Stomach (tissue), 9 donors: ENCODE data around the gene INTS1. TPM values are rescaled to one million over a fixed set of nuclear protein-coding genes. Genes with fewer than 3 reads are reported as not detected.

ENCODE experiments used
- DNase-seq, 2 donors: peaks; one replicate each; pipeline versions ENCODE4 v3.0.0 to v3.0.0-alpha.2; 2013 to 2019
- H3K27ac ChIP-seq, 5 donors: fragments of 200-600 bp in 4 of 5; sonication (generic) in 4 of 5; one replicate each; pipeline ENCODE4 v1.5.1; 2013 to 2019; ENCODE audit warnings: mild to moderate bottlenecking in 1 of 5, moderate library complexity in 1 of 5
- H3K27me3 ChIP-seq, 3 donors: fragments of 200-600 bp; sonication (generic); one replicate each; pipeline ENCODE4 v1.5.1; 2017 to 2019; ENCODE audit warnings: mixed run types in 1 of 3
- H3K36me3 ChIP-seq, 4 donors: fragments of 200-600 bp; sonication (generic); 1 replicate in 3 of 4; 2 replicates in 1 of 4; pipeline ENCODE4 v1.5.1; 2016 to 2019
- H3K4me1 ChIP-seq, 4 donors: fragments of 200-600 bp; sonication (generic); one replicate each; pipeline ENCODE4 v1.5.1; 2016 to 2019
- H3K4me3 ChIP-seq, 4 donors: fragments of 200-600 bp; sonication (generic) in 3 of 4; one replicate each; pipeline ENCODE4 v1.5.1; 2016 to 2019; ENCODE audit warnings: mild to moderate bottlenecking in 1 of 4
- H3K9me3 ChIP-seq, 4 donors: fragments of 200-600 bp; sonication (generic); one replicate each; pipeline ENCODE4 v1.5.1; 2016 to 2019
- EP300 ChIP-seq: sonication (generic); formaldehyde crosslinking; IDR thresholded peaks from one replicate; pipeline ENCODE4 v1.6.1; 2017; ENCODE audit warnings: antibody characterized with exemption
- POLR2A ChIP-seq, 4 donors: fragments of 450-650 bp; IDR thresholded peaks; one replicate each; pipeline ENCODE4 v1.6.1; 2016; ENCODE audit warnings: antibody characterized with exemption in 4 of 4, control low read depth in 2 of 4, mild to moderate bottlenecking in 1 of 4, moderate library complexity in 1 of 4
- POLR2AphosphoS5 ChIP-seq, 3 donors: sonication (generic); formaldehyde crosslinking; IDR thresholded peaks; one replicate each; pipeline ENCODE4 v1.6.1; 2016; ENCODE audit warnings: antibody characterized with exemption in 3 of 3
- WGBS, 5 donors: extraction: QIAGEN DNeasy Blood & Tissue Kit in 3 of 5; methylation state at CpG; one replicate each; pipeline versions ENCODE4 v1.1.5 to v1.1.7; 2013 to 2018; 5-methylcytosine and 5-hydroxymethylcytosine counted together
- intact Hi-C: fragments of 100-400 bp; cut with DNase I; formaldehyde crosslinking; loops from one replicate; pipeline ENCODE4 v1.15.1; 2023; ENCODE audit warnings: low total_unique reads
- polyA plus RNA-seq, 3 donors: library from polyadenylated mRNA; stranded (reverse); fragments of 200-250 nt; gene quantifications; one replicate each; pipeline ENCODE4 v1.2.3, GENCODE V29; 2013
- total RNA-seq, 5 donors: library from RNA; depleted of rRNA; stranded (reverse); fragments of >200 nt; gene quantifications; one replicate each; pipeline versions ENCODE4 v1.1.0 to v1.2.3, GENCODE V29; 2014 to 2016
- TF ChIP-seq, protein P1 (sequence below), 7 experiments: fragments of 450-650 bp in 4 of 7; fragments of 200-600 bp in 3 of 7; sonication (generic) in 3 of 7; IDR thresholded peaks; one replicate each; pipeline ENCODE4 v1.5.1; 2016 to 2019; ENCODE audit warnings: antibody characterized with exemption in 7 of 7, control low read depth in 2 of 7, mild to moderate bottlenecking in 1 of 7
- donor health status: healthy with polysubstance abuse.
- donor health status: Bipolar disorder and iron deficiency.
- donor health status: healthy.

Gene INTS1
- total and polyA plus RNA-seq, 8 donors: 24.4 to 724 (median 56.2) TPM

GRCh38 chr7:1431634-1432380 lies 72.4 kb downstream of the INTS1 start:
- TF ChIP-seq, protein P1, sequence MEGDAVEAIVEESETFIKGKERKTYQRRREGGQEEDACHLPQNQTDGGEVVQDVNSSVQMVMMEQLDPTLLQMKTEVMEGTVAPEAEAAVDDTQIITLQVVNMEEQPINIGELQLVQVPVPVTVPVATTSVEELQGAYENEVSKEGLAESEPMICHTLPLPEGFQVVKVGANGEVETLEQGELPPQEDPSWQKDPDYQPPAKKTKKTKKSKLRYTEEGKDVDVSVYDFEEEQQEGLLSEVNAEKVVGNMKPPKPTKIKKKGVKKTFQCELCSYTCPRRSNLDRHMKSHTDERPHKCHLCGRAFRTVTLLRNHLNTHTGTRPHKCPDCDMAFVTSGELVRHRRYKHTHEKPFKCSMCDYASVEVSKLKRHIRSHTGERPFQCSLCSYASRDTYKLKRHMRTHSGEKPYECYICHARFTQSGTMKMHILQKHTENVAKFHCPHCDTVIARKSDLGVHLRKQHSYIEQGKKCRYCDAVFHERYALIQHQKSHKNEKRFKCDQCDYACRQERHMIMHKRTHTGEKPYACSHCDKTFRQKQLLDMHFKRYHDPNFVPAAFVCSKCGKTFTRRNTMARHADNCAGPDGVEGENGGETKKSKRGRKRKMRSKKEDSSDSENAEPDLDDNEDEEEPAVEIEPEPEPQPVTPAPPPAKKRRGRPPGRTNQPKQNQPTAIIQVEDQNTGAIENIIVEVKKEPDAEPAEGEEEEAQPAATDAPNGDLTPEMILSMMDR (IDR thresholded peaks at IDR 0.05): no peak
- TF ChIP-seq POLR2A (IDR thresholded peaks at IDR 0.05) (no peak), EP300 (no peak), POLR2AphosphoS5 (IDR thresholded peaks at IDR 0.05) (no peak)
- H3K4me3 ChIP-seq: no peak overlapping the region
- H3K36me3 ChIP-seq: peaks cover 3 to 32% (median 26%) of the 10 kb centered on the region in 4 donors
- H3K9me3 ChIP-seq: no peaks in the 10 kb centered on the region
- no peak overlapping the region for H3K27ac ChIP-seq
- H3K4me1 ChIP-seq: peaks cover 0 to 17% (median 14%) of the 10 kb centered on the region in 4 donors
- WGBS, 5 donors: 21 to 31% (median 25%) methylated on average over 14 to 22 of the region's 22 CpGs
- H3K27me3 ChIP-seq: peaks cover 0 to 46% (median 26%) of the 10 kb centered on the region in 3 donors
- intact Hi-C loops: no loop called here
- no peak for DNase-seq

- no peak overlapping the region for H3K27ac ChIP-seq
- H3K4me1 ChIP-seq: peaks cover 0 to 17% (median 14%) of the 10 kb centered on the region in 4 donors
- TF ChIP-seq POLR2AphosphoS5 (IDR thresholded peaks at IDR 0.05) (no peak), POLR2A (IDR thresholded peaks at IDR 0.05) (no peak), EP300 (no peak)
- TF ChIP-seq, protein P1 (IDR thresholded peaks at IDR 0.05): no peak
- no peak overlapping the region for H3K4me3 ChIP-seq
- H3K9me3 ChIP-seq: no peaks in the 10 kb centered on the region
- no peak for DNase-seq
- intact Hi-C loops: no loop called here
- H3K36me3 ChIP-seq: peaks cover 0 to 26% (median 20%) of the 10 kb centered on the region in 4 donors
- H3K27me3 ChIP-seq: peaks cover 0 to 48% (median 26%) of the 10 kb centered on the region in 3 donors
- WGBS, 5 donors: 30 to 47% (median 34%) methylated on average over 6 to 10 of the region's 10 CpGs
Observed at GRCh38 chr7:1431226-1431625, 73.0 kb downstream of the INTS1 start.

GRCh38 chr7:1430056-1430845 lies 73.9 kb downstream of the INTS1 start:
- intact Hi-C loops: no loop called here
- Histone ChIP-seq H3K27me3 (peaks cover 0 to 57% (median 31%) of the 10 kb centered on the region in 3 donors), H3K4me1 (peaks cover 0 to 17% (median 14%) of the 10 kb centered on the region in 4 donors), H3K36me3 (peaks cover 0 to 17% (median 10%) of the 10 kb centered on the region in 4 donors), H3K4me3 (no peak overlapping the region), H3K27ac (no peak overlapping the region), H3K9me3 (no peaks in the 10 kb centered on the region)
- WGBS, 5 donors: 63 to 78% (median 68%) methylated on average over 23 to 32 of the region's 32 CpGs
- DNase-seq: no peak
- TF ChIP-seq POLR2A (IDR thresholded peaks at IDR 0.05) (no peak), POLR2AphosphoS5 (IDR thresholded peaks at IDR 0.05) (no peak), EP300 (no peak)
- TF ChIP-seq, protein P1 (IDR thresholded peaks at IDR 0.05): no peak

DNA sequence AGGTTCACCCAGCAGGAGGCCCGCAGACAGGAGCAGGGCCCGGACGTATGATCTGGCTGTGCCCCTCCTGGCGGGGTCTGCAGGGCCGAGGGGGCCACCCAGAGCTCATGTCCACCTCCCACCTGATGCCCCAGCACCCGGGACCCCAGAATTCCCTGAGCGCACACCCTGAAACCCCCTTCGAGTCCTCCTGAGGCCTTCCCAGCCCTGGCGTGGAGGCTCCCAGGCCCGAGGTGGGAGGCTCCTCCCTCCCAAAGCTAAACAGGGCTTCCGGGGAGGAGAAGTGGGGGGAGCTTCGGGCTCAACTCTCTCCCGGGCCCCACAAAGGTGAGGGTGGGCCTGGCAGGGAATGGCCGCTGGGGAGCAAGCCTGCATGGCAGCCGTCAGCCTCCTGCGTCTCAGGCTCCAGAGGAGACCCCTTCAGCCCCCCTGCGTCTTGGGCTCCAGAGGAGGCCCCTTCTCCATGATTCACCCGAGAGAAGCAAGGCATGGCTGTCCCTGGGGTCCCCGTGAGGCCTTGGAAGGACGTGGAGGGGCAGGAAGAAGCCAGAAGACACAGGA lies 75.2 kb downstream of the INTS1 start:
- peaks cover 0 to 17% (median 14%) of the 10 kb centered on the region in 4 donors for H3K4me1 ChIP-seq
- 42 to 48% (median 46%) methylated on average over 12 to 20 of the region's 20 CpGs for WGBS, 5 donors
- intact Hi-C loops: no loop called here
- H3K4me3 ChIP-seq: no peak overlapping the region
- peak in 1 of 2 donors; percentile 32 for DNase-seq
- H3K9me3 ChIP-seq: no peaks in the 10 kb centered on the region
- no peak for TF ChIP-seq EP300
- TF ChIP-seq POLR2A (IDR thresholded peaks at IDR 0.05): no peak
- TF ChIP-seq, protein P1 (IDR thresholded peaks at IDR 0.05): no peak
- TF ChIP-seq POLR2AphosphoS5 (IDR thresholded peaks at IDR 0.05): no peak
- peaks cover 0 to 5% (median under 1%) of the 10 kb centered on the region in 4 donors for H3K36me3 ChIP-seq
- H3K27ac ChIP-seq: no peak overlapping the region
- peaks cover 0 to 65% (median 34%) of the 10 kb centered on the region in 3 donors for H3K27me3 ChIP-seq
